GM19193 (cell line): ENCODE results near the gene EMC6.

Source experiments
- POLR2A ChIP-seq: IDR thresholded peaks from 4 replicates; pipeline ENCODE4 v1.6.1; 2011; ENCODE audit not compliant: insufficient read depth, insufficient read length; ENCODE audit errors: extremely low read depth

The EMC6 gene

DNA sequence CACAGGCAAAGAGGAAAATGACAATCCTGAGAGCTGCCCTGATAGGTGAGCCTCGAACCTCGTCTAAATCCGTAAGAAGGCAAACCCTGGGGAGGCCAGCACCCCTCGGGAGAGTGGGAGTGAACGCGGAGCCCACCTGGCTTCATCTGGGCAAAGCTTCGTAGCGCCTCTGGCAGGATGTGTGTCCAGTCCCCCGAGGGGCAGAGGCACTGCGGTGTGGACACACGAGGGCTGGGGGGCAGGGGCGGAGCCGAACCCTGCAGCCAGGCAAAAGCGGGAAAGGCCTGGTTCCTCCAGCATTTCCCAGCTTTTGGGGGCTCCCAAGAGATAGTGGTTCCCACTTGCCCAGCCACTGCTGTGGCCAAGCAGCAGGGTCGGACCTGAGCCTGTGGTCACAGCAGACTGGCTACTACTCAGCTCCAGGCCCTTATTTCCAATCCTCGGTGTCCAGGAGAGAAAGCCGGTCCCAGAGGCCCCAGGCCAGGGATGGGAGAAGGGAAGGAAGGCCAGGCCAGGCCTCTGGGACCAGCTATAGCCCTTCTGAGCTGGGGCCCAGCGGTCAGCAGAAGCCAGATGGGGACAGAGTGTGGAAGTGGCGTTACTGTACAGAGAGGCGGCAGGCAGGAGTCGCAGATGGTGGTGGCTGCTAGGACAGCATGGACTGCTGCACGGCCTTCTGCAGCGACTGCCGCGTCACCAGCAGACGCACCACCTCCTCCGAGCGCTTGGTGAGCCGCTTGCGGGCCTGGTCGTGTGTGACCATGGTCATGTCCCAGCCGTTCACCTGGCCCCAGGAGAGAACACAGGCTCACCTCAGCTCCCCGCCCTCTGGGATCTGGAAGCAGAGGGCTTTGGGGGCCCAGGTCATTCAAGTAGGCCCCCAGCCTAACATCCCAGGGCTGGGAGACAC is 5.3 kb upstream of the EMC6 start:
- TF ChIP-seq POLR2A = no peak

DNA sequence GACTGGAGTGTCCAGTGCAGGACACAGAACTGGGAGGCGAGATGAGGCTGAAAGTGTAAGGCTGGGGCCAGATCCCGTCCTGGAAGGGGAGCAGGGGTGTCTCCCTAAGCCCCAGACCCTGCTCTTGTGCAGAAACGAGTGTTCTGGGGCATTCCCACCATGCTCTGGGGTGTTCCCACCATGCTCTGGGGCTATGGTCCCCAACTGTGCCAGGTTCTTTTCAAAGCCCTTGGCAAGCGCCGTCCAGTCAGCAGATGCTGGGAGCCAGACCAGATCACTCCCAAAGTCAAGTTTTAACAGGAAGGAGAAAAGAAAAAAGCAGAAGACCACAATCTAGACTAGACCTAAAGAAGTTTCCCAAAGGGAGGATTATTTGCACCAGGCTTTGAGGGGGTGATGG is 2.8 kb upstream of the EMC6 start:
- no peak for TF ChIP-seq POLR2A

DNA sequence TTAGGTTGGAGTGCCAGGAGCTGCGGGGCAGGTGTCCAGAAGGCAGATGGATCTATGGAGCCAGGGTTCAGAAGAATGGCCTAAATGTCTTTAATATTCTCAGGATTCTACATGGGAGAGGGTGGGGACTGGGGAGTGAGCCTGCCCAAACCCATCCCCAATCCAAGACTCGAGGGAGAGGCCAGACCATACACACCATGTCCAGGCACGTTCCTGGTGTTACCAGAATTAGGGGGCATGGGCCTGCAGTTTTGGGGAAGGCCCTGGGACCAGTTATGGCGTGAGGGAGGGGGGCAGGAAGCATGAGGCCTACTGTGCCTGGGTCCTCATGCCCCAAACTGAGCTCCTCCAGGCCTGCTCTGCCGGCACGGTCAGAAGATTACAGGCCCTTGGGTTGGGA is 2.1 kb upstream of the EMC6 start:
- TF ChIP-seq POLR2A = no peak

DNA sequence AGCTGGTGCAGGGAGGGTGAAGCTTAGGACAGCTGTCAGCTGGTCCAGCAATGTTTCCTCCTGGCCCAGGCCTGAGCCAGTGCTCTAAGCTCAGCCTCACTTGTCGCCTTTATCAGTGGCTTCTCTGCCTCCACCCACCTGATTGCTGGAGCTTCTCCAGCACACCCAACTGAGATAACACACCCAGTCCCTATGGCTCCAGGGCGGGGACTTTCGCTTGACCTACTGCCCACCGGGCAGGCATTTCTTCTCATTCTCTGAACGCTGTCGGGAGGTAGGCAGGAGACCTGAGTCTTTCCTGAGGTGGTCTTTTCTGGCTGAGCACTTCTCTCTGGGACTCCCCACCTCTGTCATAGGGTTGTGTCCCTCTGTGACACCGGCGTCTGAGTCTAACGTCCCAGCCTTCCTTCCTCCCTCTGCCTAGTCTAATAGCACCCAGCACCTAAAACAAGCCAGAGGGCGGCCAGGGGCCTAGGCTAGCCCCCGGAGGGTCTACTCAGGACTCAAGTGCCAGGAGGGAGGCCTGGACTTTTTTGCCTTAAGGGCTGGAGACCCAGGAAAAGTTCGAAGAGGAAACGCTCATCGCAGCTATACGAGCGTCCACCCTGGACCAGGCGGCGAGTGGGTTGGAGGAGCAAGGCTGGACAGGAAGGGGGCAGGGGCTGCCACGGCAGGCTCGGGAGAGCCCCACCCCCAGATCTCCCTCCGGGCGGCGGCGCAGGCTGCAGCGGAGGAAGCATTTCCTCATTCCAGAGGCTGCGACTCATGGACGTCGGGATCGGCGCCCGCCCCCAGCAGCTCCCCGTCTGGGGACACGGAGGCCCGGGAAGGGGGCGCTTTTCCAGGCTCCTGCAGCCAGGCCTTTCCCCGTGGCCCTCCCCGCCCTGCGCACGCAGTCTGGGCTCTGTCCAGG is 990 bp upstream of the EMC6 start:
- no peak for TF ChIP-seq POLR2A

DNA sequence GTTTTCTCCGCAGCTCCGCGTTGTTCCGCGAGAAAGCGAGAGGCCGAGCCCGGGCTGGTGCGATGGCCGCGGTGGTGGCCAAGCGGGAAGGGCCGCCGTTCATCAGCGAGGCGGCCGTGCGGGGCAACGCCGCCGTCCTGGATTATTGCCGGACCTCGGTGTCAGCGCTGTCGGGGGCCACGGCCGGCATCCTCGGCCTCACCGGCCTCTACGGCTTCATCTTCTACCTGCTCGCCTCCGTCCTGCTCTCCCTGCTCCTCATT is 404 bp downstream of the EMC6 start:
- no peak for TF ChIP-seq POLR2A

DNA sequence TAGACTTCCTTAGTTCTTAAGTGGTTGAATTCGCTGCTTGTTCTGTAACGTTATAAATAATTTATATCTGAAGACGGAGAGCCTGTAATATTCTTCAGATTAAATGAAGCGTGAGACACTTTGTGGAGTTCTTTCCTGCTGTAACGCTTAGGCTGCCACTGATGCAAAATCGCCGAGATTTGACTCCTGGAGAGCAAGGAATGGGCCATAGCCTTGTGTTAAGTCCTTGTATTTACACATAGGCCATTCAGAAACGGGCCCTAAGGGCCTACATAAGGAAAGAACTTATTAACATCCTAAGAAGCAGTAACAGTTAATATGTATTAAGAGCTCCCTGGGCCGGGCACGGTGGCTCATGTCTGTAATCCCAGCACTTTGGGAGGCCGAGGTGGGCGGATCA is 936 bp downstream of the EMC6 start:
- TF ChIP-seq POLR2A = no peak

DNA sequence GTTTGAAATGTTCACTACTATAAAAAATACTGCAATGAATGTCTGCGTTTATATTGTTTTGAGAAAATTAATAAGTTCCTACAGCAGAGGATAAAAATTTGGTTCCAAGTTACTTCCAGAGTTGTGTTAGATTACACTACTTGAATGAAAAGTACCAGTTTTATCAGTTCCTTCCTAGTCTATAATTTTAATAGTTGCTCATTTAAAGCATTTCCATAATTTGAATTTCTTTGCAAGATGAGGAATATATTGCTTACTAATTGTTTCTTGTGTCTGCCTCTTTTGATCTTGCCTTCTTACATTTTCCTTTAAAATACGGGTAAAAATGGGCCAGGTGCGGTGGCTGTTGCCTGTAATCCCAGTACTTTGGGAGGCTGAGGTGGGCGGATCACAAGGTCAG is 4.0 kb downstream of the EMC6 start:
- TF ChIP-seq POLR2A = no peak

DNA sequence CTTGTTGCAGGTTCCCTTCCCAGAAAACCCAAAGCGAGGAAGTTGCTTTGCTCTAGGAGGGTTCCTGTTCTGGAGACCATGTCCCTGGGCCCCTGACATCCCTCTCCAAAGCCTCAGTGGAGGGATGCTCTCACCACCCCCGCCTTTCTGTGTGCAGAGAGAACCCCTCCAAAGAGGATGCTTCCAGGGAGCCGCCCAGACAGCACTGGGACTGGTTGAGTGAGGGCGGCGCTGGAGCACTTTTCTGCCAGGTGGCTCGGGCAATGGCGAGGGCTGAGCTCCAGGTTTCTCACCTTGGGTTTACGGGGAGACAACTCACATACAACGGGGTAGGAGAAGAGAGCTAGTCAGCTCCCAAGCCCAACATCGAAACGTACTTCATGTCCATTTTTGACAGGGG is 7.3 kb downstream of the EMC6 start:
- TF ChIP-seq POLR2A = no peak

DNA sequence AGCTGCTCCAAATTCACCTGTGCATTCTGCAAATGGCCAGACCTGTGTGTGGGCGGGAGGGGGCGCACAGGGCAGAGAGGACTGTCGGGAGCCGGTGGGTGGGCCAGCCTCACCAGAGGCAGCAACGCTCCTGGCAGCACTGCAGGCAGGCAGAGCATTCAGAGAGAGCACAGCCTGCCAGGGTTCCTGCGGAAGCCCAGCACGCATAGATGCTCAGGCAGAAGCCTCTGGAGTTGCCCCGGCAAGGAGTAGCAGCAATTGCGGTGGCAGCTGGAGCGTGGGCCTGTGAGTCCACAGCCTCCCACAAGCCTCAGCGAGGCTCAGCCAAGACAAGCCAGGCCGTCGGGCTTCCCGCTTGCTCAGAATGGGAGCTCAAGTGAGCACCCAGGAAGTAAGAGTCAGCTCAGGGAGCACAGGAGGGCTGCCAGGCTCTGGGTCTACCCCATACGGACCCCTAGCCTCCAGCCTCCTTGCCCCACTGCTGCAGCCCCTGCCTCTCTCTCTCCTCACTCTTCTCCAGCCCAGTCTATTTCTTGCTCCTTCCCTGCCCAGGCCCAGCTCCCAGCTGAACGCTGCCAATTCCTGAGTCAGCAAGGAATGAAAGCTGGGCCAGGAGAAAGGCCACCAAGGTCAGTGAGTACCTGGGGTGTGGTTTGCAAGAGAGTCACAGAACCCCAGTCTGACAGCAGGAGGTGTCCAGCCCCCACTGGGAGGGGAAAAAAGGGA is 9.6 kb downstream of the EMC6 start:
- no peak for TF ChIP-seq POLR2A

DNA sequence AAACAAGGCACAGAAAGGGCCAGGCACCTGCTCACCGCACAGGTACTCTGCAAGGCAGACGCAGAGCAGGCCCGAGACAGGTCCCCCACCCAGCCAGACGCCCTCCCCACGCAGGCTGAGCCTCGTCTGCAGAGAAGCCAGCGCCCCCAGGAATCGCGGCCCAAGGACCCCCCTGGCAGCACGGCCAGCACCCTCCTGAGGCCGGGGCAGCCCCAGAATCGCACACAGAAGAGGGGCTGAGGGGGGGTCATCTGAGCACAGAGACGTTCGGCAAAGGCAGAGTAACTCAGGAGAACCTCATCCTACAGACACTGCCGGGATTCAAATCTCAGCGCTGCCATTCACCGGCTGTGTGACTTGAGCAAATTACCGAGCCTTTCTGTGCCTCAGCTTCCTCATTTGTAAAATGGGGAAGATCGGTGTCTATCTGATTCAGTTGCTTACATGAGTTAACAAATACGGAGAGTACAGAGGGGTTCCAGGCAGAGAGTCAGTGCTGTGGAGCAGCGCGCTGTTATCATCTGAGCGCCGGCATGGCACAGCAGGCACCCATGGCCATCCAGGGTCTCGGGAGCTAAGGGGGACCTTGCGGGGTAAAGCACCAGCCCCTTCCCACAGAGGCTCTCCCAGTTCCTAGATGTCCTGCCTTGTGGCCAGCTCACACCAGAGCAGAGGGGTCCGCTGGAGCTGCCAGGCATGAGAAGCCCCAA is 10.4 kb downstream of the EMC6 start:
- TF ChIP-seq POLR2A = no peak

DNA sequence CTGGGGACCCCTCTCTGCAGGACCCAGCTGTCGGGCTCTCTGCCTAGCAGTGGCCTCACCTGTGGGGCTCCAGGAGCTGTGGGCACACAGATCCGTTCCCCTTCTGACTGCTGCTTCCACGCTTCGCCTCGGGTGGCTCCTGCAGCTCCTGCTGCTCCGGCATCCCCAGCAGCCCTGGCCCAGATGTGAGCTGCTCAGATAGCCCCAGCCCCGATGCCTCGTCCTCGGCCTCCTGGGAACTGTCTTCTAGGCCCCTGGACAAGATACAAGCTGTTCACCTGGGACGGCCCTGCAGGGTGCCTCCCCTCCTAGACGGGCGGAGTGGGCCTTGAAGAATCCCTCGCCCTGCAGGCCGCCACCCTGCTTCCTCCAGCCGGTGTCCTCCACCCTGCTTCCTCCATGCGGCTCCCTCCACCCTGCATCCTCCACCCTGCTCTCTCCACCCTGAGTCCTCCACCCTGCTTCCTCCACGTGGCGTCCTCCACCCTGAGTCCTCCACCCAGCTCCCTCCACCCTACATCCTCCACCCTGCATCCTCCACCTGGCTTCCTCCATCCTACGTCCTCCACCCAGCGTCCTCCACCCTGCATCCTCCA is 11.0 kb downstream of the EMC6 start:
- TF ChIP-seq POLR2A = no peak

DNA sequence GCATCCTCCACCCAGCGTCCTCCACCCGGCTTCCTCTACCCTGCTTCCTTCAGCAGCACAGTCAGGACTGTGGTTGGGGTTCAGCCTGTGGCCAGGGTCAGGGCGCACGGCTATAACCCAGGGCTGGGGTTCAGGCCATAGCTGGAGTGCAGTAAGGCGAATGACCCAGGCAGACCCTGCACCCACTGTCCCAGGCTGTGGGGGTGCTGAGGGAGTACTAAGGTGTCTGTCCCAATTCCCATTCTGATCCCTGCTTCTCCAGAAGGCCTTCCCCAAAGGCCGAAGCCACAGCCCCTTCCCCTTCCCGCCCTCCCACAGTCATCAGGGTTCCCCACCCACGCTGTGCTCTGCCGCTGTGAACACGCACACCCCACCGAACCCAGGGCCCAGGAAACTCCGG is 12.4 kb downstream of the EMC6 start:
- TF ChIP-seq POLR2A = no peak

DNA sequence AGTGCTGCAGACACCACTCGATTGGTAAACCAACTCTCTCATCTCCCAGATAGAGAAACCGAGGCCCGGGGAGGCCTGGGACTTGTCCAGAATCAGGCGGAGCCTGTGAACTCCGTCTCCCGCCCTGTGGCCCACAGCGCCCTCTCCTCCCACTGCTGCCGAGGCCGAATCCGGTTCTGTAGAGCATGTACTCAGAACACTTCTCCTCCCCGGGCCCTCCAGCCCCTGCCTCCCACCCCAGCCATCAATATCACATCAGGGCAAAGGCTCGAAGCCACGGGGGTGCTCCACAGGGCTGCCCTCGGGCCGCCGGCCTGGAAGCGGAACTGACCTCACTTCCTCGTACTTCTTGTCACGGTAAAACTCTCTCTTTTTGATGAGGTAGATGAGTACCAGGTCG is 13.0 kb downstream of the EMC6 start:
- TF ChIP-seq POLR2A = no peak

DNA sequence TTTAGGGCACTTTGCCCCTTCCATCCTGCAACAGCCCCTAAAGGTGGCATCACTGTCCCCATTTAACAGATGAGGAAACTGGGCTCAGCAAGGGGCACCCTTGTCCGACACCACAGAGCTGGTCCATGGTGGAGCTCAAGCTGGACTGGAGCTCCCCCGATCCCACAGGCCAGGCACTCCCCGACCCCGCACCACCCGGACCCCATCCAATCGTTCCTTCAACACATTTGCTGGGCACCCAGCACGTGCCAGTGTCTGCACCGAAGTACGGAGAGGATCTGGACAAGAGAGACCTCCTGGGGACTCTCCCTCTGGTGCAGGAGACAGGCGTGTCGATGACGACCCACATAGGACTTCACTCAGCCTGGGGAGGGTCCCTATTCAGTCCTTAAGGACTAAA is 13.4 kb downstream of the EMC6 start:
- TF ChIP-seq POLR2A = no peak

DNA sequence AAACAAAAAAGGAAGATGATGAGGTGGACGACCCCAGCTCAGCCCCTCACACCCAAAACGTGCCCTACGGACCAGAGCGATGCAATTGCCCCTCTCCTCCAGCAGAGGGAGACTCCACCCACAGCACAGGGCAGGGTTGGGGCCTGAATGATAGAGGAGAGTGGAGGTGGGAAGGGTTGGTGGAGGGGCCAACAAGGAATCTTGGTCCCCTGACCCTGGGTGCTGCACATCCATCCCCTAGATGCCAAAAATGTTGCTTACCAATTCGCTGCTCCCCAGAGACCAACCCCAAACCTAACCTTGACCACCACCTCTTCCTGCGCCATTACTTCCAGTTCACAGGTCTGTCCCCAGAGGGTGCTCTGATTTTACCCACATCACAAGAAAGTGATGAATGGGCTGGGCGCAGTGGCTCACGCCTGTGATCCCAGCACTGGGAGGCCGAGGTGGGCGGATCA is 14.5 kb downstream of the EMC6 start:
- TF ChIP-seq POLR2A = no peak

DNA sequence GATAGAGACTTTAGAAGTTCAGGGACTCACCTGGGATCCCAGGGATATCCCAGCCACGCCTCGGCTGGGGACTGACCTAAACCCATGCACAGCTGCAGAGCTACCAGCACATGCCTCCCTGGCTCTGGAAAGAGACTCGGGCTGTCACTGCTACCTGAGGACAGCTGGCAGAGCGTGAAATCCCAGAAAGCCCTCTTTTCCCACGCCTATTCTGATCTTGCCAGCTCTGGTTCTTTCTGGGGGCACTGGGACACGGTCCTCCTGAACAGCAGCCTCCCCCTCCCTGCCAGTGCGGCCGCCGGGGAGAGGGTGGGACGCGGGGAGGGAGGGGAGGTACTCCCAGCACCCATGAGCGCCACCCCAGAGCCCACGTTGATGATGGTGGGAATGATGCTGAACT is 16.6 kb downstream of the EMC6 start:
- no peak for TF ChIP-seq POLR2A
